Heart left ventricle (tissue), 13 donors: ENCODE data around the gene HECTD3.

ENCODE experiments used
- POLR2A ChIP-seq, 2 donors: fragments of 450-650 bp; IDR thresholded peaks; one replicate each; pipeline ENCODE4 v1.6.1; 2017; ENCODE audit warnings: antibody characterized with exemption in 2 of 2, mild to moderate bottlenecking in 2 of 2, moderate library complexity in 2 of 2
- TF ChIP-seq, protein P1 (sequence below), 12 donors: fragments of 200-600 bp; sonication (generic) in 4 of 12; IDR thresholded peaks; one replicate each; pipeline versions ENCODE4 v1.5.0 to v1.8.0; 2018 to 2022; ENCODE audit warnings: antibody characterized with exemption in 12 of 12, mild to moderate bottlenecking in 5 of 12
- donor health status: ischemic (EF 13 %, LVEDD 7.1; RV severe dilation, severe dysfunction).
- donor health status: DM: no; HTN: yes; CAD: no.
- donor health status: DM: no; HTN: no; CAD: no.
- donor health status: ischemic (EF 25% LVEDD 6.9; RV normal size, moderate dysfunction).
- donor health status: ischemic (EF 25% LVEDD 5.7; RV mildly dilated, moderate dysfunction).
- donor health status: ischemic (EF 35%, LVEDD 5.7; RV mildly dilated, moderate dysfunction).
- donor health status: nonischemic (EF 11% LVEDD 7.7; RV severe dilation, severe dysfunction).
- donor health status: DM: yes; HTN: yes; CAD: no.
- donor health status: PGD.
- donor health status: ischemic (EF 29% LVEDD 5.4; RV normal size, mild dysfunction).
- donor health status: nonischemic (EF 23%, LVEDD 6.1; RV moderate dilation, normal function).

DNA sequence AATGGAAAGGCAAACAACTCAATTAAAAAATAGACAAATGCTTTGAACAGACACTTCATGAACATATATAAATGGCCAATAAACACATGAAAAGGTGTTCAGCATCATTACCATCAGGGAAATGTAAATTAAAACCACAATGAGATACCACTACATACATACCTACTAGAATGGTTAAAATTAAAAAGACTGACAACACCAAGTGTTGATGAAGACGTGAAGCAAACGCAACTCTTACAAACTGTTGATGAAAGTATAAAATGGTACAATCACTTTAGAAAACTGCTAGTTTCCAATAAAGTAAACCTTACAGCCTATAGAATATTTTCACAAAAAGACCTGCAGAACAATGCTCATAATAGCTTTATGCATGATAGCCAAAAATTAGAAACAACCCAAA lies 34.9 kb downstream of the HECTD3 start:
- TF ChIP-seq, protein P1, sequence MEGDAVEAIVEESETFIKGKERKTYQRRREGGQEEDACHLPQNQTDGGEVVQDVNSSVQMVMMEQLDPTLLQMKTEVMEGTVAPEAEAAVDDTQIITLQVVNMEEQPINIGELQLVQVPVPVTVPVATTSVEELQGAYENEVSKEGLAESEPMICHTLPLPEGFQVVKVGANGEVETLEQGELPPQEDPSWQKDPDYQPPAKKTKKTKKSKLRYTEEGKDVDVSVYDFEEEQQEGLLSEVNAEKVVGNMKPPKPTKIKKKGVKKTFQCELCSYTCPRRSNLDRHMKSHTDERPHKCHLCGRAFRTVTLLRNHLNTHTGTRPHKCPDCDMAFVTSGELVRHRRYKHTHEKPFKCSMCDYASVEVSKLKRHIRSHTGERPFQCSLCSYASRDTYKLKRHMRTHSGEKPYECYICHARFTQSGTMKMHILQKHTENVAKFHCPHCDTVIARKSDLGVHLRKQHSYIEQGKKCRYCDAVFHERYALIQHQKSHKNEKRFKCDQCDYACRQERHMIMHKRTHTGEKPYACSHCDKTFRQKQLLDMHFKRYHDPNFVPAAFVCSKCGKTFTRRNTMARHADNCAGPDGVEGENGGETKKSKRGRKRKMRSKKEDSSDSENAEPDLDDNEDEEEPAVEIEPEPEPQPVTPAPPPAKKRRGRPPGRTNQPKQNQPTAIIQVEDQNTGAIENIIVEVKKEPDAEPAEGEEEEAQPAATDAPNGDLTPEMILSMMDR (IDR thresholded peaks at IDR 0.05): no peak
- no peak for TF ChIP-seq POLR2A (IDR thresholded peaks at IDR 0.05)
